Breast epithelium (tissue), 3 donors: ENCODE results near the gene RAMP2.

Experiments used
- POLR2A ChIP-seq: fragments of 450-650 bp; IDR thresholded peaks from one replicate; pipeline ENCODE4 v1.6.1; 2016; ENCODE audit warnings: antibody characterized with exemption, mild to moderate bottlenecking, moderate library complexity
- POLR2AphosphoS5 ChIP-seq, 3 donors: sonication (generic); formaldehyde crosslinking; IDR thresholded peaks; one replicate each; pipeline ENCODE4 v1.6.1; 2017; ENCODE audit warnings: antibody characterized with exemption in 3 of 3
- TF ChIP-seq, protein P1 (sequence below), 3 donors: fragments of 450-650 bp; IDR thresholded peaks; one replicate each; pipeline ENCODE4 v1.5.1; 2016 to 2017; ENCODE audit warnings: antibody characterized with exemption in 3 of 3, mild to moderate bottlenecking in 3 of 3, moderate library complexity in 3 of 3

DNA sequence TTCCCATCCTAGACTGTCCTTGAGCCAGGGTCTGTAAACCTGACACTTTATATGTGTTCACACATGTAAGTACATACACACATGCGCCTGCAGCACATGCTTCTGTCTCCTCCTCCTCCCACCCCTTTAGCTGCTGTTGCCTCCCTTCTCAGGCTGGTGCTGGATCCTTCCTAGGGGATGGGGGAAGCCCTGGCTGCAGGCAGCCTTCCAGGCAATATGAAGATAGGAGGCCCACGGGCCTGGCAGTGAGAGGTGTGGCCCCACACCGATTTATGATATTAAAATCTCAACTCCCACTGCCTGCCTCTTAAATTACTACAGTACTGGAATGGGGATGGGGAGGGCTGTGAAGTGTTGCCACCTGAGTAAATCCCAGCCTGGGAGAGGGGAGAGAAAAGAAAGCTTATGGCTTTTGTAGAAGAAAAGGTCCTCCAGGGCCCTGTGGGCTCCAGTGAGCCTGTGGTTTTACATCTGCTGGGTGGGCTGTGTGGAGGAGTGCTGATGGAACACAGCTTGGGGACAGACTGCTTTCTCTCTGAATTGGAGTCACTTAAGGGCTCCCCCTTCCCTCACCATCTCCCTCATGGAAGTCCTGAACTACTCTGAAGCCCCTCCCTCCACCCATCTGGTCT is 18.4 kb downstream of the RAMP2 start:
- TF ChIP-seq, protein P1, sequence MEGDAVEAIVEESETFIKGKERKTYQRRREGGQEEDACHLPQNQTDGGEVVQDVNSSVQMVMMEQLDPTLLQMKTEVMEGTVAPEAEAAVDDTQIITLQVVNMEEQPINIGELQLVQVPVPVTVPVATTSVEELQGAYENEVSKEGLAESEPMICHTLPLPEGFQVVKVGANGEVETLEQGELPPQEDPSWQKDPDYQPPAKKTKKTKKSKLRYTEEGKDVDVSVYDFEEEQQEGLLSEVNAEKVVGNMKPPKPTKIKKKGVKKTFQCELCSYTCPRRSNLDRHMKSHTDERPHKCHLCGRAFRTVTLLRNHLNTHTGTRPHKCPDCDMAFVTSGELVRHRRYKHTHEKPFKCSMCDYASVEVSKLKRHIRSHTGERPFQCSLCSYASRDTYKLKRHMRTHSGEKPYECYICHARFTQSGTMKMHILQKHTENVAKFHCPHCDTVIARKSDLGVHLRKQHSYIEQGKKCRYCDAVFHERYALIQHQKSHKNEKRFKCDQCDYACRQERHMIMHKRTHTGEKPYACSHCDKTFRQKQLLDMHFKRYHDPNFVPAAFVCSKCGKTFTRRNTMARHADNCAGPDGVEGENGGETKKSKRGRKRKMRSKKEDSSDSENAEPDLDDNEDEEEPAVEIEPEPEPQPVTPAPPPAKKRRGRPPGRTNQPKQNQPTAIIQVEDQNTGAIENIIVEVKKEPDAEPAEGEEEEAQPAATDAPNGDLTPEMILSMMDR (IDR thresholded peaks at IDR 0.05) = no peak
- TF ChIP-seq POLR2AphosphoS5 (IDR thresholded peaks at IDR 0.05) (no peak), POLR2A (no peak)
